CD4-positive, alpha-beta T cell treated with Interleukin-2 at 100 ng/mL for 4 hours (primary cell): ENCODE results near the gene PARD3.
"Not testable (repeated sequence)": the region's sequence is repeated elsewhere in the genome, so short reads cannot be mapped to it uniquely, and the experiment has no call there.

ENCODE experiments used
- DNase-seq: peaks from one replicate; pipeline ENCODE4 v3.0.0-alpha.2; 2020; ENCODE audit warnings: low spot score

Gene PARD3

DNA sequence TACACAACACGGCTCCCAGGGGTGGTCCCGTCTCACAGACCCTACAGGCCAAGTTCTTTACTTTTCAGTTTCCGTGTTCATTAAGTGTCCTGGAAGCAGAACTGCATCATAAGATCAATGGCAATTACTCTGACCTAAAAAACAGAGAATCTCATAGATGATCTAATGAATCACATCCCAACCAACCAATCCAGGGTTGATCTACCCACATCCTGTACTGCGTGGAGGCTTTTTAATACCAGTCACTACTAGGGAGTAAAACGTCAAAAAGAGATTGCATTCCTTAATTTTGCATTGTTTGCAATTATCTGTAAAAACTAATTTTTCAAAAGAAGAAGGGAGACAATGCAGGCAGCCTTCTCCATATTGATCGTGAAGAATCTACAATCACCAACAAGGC is 72.6 kb downstream of the PARD3 start:
- no peak for DNase-seq

DNA sequence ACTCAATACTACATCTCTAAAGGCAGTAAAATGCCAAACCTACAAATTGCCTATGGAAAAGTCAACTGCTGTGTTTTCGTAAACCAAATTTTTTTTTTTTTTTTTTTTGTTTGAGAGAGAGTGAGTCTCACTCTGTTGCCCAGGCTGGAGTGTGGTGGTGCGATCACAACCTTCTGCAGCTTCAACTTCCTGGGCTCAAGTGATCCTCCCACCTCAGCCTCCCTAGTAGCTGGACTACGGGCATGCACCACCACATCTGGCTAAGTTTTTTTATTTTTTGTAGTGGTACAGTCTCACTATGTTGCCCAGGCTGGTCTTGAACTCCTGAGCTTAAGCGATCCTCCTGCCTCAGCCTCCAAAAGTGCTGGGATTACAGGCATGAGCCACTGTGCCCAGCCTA is 74.0 kb downstream of the PARD3 start:
- not testable (repeated sequence) for DNase-seq

DNA sequence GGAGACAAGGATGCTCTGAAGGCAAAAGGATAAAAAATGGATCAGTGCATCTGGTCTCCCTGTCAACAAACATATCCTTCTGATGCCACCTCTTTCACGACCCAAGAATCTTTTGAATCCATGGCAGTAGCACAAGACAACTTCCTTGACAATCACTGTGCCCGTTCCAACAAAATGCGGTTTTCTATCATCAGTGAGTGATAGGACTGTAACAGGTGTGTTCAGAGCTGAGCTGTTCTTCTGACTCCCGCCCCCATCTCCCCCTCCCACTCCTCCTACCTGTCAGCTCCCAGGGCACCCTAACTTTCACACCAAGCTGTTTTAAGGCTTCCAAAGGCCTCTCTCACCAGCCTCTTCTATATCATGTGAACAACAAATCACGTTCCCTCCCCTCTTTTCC is 74.8 kb downstream of the PARD3 start:
- DNase-seq: no peak

DNA sequence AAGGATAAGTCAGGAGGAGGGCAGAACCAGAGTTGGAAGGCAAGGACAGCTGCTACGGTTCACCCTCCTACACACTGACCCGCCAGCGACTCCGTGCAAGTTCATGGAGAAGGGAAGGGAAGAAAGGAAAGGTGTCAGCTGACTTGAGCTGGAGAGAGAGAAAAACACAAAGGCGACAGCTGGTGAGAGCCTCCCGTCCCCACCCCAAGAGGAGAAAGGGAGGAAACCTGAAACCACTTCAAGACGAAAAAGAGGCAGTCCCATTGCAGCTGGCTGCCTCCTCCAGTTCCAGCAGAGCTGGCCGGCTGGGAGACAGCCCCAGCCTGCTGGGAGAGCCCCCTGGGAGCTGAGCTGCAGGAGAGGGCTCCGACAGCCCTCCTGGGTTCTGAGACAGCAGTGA is 75.2 kb downstream of the PARD3 start:
- DNase-seq: no peak

DNA sequence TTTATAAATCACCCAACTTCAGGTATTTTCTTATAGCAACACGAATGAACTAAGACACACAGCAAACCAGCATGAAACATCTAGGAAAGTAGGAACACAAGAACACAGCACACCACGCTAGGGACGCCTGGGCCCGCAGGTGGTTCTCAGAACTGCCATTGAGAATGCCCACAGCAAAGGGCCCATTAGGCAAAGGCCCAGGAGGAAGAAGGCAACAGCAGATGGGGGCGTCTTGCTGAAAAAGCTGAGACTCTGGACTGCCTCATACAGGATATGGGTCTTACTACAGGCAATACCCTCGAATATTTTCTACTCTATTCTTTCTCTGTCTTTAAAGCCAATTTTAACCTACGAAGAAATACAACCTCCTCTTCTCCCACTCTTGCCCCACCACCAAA is 77.3 kb downstream of the PARD3 start:
- no peak for DNase-seq

DNA sequence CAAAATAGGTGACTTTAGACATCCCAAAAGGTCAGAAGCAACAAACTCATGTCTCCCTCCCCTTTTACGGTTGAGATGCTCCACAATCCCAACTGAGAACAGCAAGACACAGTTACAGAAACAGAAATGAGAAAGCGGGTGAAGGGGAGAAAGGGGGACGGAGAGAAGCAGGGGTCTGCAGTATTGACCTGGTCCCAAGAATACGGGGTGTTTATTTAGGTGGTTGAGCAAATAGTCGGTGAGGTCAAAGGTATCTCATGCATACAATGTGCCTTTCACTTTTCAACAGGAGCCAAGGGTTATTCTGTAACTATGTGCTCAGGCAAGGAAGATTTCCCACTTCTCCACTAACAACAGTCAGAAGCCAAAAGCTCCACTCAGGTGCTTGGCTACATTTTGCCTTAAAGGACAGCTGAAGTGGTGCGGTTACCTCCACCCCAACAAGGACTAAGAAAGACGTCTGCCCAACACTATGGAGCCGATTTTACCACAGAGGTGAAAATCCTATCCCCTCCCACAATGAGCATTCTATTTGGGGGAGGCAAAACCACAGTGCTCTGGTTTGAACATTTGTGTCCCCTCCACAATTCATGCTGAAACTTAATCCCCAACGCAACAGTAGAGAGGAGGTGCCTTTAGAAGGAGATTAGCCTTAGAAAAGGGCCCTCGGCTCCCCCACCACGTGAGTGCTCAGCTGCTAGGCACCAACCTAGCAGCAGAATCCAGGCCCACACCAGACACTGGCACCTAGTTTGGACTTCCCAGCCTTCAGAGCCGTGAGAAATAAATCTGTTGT is 77.9 kb downstream of the PARD3 start:
- DNase-seq: no peak

DNA sequence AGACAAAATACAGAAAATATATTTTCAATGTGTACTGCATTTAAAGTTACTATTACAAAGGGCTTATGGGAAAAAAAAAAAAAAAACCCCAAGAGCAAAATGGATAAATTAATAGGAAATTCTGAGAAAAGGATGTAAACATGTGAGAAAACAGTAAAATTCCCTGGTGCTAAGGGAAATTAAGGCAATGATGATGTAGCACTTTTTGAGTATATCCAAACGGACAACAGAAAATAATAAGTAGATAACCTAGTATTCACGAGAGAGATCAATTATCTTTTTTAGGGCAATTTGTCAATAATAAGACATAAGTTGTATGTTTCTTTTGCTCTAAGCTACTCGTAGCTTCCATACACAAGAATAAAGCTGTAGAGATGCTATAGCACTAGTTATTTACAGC is 80.2 kb downstream of the PARD3 start:
- DNase-seq: no peak

DNA sequence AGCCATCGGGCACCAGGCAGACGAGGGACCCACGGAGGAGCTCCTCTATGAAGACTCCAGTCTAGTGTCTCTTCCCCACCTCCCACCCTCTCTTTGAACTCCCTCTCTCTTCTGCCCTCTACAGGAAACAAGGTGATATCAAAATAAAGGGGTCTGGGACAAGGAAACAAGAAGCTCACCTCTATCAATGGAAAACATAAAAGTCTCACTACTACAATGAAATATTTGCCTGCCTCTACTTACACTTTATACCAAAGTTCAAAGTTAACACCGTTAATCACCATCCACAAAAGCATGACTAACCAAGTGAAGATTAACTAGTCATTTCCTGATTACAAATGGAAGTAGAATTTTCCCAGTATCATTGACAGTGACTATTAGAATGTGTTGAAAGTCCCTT is 82.2 kb downstream of the PARD3 start:
- DNase-seq: no peak

DNA sequence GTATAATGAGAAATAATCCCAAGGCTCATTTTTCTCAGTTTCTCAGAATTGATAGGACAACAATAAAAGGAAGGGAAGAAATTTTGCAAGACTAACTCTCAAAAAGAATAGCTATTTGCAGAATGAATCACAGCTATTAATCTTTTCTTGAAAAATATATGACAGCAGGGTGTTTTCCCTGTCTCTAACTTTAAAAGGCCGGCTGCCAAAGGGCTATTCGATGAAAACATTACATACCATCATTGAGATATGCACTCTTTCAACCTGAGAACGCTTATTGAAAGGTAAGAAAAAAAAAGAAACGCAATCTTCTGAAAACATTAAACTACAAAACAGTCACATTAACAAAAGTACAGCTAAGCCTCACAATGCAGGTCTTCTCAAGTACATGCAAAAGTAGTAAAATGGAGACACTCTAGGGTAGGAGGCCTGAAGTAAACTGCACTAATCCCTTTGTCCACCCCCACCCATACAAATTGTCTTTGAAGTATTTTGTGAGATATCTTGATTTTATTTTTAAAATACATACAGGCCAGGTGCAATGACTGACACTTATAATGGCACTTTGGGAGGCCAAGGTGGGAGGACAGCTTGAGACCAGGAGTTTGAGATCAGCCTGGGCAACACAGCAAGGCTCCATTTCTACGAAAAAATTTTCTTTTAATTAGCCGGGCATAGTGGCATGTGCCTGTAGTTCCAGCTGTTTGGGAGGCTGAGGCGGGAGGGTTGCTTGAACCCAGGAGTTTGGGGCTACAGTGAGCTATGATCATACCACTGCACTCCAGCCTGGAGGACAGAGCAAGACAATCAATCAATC is 83.0 kb downstream of the PARD3 start:
- DNase-seq: no peak

DNA sequence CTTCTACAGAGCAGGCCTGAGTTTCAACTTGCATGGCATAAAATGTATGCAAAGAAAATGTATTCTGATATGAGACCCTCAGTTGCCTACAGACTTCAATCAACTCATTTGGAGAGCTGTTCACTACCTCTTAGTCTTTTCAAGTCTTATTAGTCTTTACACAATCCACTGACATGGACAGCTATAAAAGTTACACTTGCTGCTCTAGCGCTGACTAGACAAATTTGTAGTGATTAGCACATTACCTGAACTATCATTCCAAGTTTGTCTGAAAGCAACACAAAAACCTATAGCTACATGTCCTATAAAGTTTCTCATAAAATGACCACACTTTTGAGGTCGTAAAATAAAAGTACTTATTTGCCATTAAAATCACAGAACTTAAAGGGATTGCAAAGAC is 83.9 kb downstream of the PARD3 start:
- DNase-seq: no peak

DNA sequence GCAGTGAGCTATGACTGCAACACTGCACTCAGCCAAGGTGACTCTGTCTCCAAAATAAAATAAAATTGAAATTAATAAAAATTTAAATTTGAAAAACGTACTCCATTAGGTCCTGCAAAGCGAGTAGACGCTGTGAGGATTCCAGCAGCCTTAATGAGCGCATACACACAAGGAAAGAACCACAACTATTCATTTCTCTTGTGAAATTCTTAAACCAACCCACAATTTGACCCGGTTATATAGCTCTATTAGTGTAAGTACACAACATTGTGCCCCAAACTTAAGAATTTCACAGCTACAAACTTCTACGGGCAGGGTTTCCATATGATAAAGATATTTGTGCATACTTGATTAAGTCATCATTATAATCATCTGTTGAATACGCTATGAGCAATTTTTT is 84.4 kb downstream of the PARD3 start:
- no peak for DNase-seq

DNA sequence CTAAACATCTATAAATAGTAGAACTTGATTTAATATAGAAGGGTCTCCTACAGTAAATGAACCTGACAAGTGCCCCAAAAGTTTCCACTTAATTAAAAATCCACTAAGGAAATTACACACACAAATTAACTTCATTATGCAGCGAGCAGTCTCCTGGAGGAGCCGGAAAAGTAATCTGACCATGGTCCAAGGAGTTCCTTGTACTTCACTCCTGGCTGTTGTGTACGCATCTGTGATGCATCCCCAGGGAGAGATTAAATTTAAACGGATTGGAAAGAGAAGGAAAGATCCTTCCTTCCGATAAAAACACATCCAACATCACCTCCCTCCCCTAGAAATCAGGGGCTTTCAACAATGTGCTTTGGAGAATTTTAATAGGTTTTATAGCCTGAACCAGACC is 85.5 kb downstream of the PARD3 start:
- DNase-seq: no peak

DNA sequence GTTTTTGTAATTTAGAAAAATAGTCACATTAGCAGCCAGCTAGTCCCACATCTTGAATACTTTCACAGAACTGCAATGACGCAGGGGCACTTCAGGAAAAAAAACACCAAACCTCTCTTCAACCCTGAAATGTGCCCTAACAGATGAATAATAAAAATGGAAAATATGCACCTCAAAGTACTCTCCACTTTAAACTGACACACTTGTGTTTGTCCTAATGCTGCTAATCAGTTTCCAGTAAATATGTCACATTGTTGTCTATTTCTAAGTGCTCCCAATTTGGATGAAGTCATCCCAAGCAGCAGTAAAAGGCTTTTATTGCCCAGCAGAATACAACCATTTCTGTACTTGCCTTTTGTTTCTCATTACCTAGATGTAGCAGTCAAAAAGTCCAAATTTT is 86.7 kb downstream of the PARD3 start:
- DNase-seq: no peak

DNA sequence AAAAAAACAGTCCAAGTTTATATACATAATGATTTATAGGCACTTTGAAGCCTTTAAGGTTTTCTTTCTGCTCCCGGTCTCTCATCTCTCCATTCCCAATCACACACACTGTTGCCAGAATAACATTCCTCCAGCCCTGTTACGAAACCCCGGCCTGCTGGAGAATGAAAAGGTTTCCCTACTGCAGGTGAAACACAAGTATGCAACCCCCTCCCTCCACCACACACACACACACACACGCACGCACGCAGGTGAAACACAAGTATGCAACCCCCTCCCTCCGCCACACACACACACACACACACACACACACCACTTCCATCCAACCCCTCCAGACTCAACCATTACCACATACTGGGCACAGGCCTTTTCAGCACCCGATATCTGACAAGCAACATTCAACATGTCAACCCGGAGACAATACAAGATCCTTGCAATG is 87.5 kb downstream of the PARD3 start:
- no peak for DNase-seq

DNA sequence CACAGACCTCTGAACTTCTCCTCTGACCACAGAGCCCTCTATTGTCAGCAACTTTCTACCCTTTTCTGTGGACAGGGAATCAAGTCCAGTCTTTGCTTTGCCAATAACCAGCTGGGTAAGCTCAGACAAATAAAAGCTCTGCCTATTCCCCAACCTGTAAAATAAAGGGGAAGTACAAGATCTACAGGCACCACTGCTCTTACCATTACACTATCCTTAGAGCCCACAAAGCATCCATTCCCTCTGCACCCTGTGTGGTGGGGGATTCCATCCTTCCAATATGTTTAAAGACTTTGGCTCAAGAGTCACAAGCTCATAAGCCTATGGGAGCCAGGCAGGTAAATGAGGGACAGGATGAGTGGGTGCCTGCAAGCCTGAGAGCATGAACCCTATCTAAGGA is 88.2 kb downstream of the PARD3 start:
- no peak for DNase-seq

DNA sequence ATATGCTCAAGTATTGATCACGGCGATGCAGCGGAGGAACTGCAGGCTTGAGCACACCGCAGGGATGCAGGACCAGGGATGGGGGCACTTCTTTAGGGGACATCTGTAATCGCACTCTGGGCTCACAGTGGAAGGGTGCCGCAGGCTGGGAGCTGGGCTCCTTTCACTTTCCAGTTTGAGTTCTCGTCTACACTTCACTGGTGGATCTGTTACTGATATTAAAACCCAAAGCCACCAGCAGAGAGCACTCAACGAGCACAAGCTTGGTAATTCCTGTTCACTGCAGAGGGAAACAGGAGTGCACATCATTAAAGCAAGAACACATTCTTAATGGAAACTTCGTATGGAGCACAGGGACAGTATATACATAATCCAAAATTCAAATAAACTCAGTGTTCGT is 91.3 kb downstream of the PARD3 start:
- DNase-seq: no peak

DNA sequence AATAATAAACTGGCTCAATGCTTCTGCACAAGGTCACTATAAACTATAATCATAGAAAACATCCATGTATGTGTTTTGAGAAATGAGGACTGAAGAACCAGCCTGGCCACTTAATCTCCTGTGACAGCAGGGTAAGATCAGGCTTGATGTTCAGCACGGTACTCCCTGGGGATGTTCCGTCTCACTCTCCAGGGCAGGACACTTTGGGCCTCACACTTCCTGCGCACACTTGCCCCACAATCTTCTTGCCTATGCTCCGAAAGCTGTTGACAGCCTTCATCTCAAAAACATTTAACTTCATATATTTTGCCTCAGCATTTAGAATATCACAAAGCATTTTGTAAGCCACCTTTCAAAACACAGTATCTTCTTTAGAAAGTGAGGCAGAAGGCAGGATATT is 92.7 kb downstream of the PARD3 start:
- DNase-seq: no peak

DNA sequence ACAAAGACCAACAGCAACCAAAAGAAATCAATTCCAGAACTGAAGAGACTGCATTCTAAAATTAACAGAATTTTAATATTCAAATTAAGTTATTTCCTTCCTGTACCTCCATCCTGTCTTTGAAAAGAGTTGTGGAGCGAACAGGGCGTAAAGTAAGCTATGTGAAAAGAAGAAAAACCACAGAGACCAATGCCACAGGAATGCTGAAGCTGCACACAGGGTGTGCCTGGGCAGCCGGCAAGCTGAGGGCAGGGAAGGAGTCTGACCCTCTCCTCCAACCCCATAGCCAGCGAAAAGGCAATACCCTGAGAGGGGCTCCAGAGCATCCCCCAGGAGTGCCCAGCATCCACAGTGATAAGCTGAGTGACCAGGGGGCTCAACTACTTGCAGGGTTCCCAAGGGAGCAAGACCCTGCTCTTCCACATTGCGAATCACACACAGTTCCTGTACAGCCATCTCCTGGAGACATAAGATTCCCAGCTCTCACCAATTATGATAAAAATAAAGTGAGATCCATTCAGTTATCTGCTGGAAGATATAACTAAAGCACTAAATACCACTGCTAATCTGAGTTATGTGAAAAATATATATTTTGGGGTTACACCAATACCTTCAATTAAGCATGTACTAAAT is 93.8 kb downstream of the PARD3 start:
- no peak for DNase-seq

DNA sequence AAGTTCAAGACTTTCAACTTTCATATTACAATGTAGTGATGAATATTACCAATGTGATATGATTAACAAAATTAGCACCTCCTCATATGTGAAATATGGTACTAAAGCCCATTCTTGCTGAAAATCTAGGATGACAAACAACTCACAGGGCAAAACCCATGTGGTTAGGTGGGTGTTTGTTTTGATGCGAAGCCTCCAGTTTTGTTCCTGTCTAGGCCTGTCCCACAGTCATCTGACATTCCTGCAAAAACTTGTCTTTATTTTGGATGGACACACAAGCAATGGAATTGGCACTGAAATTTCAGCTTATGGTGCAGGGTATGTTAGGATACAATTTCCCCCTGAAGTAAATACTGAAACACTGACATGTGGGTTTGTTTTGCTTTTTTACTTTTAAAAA is 95.3 kb downstream of the PARD3 start:
- DNase-seq: no peak

DNA sequence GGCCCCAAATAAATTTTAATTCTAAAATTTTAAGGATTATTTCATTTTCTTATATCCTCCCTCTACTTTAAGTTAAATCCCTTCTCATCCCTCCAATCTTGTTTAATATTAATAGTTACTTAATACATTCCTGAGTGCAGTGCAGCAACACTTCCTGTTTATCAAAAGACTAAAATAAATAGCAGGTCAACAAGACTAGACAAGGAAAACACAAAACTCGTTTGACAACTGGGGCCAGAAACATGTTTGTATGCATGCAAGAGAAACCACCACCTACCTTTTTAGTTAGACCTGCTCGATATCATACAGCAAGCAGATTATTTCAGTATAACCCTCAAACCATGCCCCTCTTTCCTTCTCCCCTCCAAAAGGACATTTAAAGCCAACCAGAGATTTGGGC is 95.8 kb downstream of the PARD3 start:
- DNase-seq: no peak

DNA sequence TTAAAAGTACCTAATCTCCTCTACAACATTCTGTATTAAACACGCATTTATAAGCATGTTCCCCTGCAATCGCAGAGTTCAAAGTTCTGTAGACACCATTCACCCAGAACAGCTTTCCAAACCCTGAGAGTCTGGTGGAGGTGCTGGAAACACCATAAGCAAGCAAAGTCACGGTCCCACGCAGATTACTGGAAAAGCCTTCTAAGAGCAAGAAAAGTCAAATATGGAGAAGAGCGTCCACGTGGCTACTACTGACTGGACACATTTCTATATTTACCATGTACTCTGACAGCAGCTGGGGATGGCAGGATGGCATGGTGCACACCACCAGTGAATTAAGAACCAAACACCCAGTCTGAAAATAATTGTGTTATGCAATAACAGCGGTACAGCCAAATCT is 97.7 kb downstream of the PARD3 start:
- DNase-seq: no peak

DNA sequence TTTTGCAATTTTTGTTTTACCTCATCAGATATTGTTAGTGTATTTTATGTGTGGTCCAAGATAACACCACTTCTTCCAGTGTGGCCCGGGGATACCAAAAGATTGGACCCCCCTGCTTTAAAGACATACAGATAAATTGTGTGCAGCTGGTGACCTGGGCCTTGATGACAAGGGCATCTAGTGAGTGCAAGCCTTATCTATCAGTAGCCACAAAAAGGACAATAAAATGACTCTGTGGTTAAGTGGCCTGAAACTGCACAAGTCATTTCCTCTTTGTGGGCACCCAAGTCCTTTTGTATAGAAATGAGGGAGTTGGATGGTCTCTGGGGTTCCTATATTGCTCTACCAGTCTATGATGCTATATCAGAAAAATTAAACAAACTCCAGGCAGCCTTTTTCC is 98.1 kb downstream of the PARD3 start:
- no peak for DNase-seq

DNA sequence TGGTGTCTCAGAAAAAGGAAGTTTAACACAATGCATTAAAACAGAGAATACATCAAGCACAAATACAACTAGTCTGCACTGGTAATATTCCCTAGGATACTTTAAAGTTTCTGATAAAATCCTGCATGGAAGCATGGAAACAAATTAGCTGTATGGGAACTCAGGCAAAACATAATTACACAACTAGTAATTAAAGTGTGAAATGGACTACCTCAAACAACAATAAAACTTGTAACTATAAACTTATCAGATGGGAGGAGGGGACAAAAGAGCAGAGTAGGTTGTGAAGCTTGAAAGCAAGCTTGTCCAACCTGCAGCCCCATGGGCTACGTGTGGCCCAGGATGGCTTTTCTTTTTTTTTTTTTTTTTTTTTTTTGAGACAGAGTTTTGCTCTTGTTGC is 98.9 kb downstream of the PARD3 start:
- DNase-seq: no peak
